H1 (cell line): ENCODE results near the gene MBTPS1. TPM values are rescaled to one million over a fixed set of nuclear protein-coding genes. Genes with fewer than 3 reads are reported as not detected.

Experiments
- ATF3 ChIP-seq: IDR thresholded peaks from 2 replicates; pipeline ENCODE4 v1.6.1; 2011; ENCODE audit warnings: low read depth, mild to moderate bottlenecking, low read length; ENCODE audit not compliant: insufficient read depth
- CBX8 ChIP-seq: fragments of 300-800, 300-1000 bp; sonication (generic); IDR thresholded peaks from 2 replicates; pipeline ENCODE4 v1.7.1; 2016; ENCODE audit warnings: low read depth, low read length, borderline replicate concordance
- KDM1A ChIP-seq: fragments of 200-600, 300-600 bp; sonication (generic); IDR thresholded peaks from 2 replicates; pipeline ENCODE4 v1.7.1; 2016; ENCODE audit warnings: mild to moderate bottlenecking, low read length, borderline replicate concordance
- MAFK ChIP-seq: IDR thresholded peaks from 2 replicates; pipeline ENCODE4 v1.6.1; 2012; ENCODE audit warnings: low read depth, mild to moderate bottlenecking, improper control_type of control experiment, low read length
- RXRA ChIP-seq: IDR thresholded peaks from 2 replicates; pipeline ENCODE4 v1.6.1; 2011; ENCODE audit warnings: low read depth, mild to moderate bottlenecking, low read length, moderate library complexity; ENCODE audit not compliant: insufficient read depth
- YY1 ChIP-seq: IDR thresholded peaks from 2 replicates; pipeline ENCODE4 v1.6.1; 2011; ENCODE audit warnings: low read depth, mild to moderate bottlenecking, low read length
- polyA plus RNA-seq, 7 experiments: library from polyadenylated mRNA; depleted of rRNA in 3 of 7; stranded (reverse) in 5 of 7; unstranded in 2 of 7; fragments of >200 nt in 5 of 7; fragments of 200-250 nt in 2 of 7; gene quantifications; 1 replicate in 5 of 7; 2 replicates in 1 of 7; 4 replicates in 1 of 7; pipeline versions ENCODE4 v1.2.1 to v1.2.3, GENCODE V29; 2011 to 2013; ENCODE audit warnings: missing spikeins in 2 of 7, mixed read lengths in 2 of 7
- total RNA-seq: library from RNA; stranded (reverse); fragmentation: NEBNext Ultra II Directional; extraction: Animal tissue kit (Norgen Biotek cat#: 25700); gene quantifications from 2 replicates; pipeline ENCODE4 v1.2.1, GENCODE V29; 2021

The MBTPS1 gene
- total and polyA plus RNA-seq, 2 of the 8 experiments (the other 6 are each of a cell fraction or from before 2014, with no cell fraction given), result 30.6 to 53.3 TPM

- TF ChIP-seq RXRA (no peak), CBX8 (no peak), ATF3 (no peak), KDM1A (no peak), MAFK (no peak), YY1 (no peak)
These were observed 23.0 kb upstream of the MBTPS1 start (continued) for GRCh38 chr16:84139628-84140258.
